ENCODE measurements around the gene PLN.

PLN gene

GRCh38 chr6:118602300-118602699, 54.2 kb downstream of the PLN start:
- no peak overlapping the region for H3K4me3 ChIP-seq (ENCODE audit: low read depth, low read length)
- no peak for TF ChIP-seq CTCF (IDR thresholded peaks at IDR 0.05; ENCODE audit: low read depth, low read length)
- DNase-seq (ENCODE audit: low read depth, low spot score): no peak
- in situ Hi-C loops (cut with HindIII; ENCODE audit: low sequenced_read_pairs): no loop called here

DNA sequence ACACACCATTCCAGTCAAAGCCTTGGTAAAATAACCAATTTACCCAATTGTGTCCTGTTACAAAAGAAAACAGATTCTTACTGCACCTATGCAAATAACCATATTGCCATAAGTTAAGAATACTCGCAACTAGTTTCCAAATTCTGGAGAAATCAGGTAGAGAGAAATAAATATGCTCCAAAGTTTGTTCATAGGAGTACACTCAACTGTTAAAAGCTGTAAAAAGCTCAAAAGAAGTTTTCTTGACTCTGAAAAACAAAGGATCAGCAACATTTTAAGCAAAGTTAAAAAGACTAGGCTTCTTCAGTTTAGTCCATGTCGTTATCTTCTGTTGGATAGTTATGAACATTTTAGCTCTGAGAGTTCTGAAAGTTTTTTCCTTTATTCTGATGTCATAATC, 55.3 kb downstream of the PLN start:
- in situ Hi-C loops (cut with HindIII; ENCODE audit: low sequenced_read_pairs): no loop called here
- no peak for DNase-seq (ENCODE audit: low read depth, low spot score)
- H3K4me3 ChIP-seq (ENCODE audit: low read depth, low read length): no peak overlapping the region
- no peak for TF ChIP-seq CTCF (IDR thresholded peaks at IDR 0.05; ENCODE audit: low read depth, low read length)

DNA sequence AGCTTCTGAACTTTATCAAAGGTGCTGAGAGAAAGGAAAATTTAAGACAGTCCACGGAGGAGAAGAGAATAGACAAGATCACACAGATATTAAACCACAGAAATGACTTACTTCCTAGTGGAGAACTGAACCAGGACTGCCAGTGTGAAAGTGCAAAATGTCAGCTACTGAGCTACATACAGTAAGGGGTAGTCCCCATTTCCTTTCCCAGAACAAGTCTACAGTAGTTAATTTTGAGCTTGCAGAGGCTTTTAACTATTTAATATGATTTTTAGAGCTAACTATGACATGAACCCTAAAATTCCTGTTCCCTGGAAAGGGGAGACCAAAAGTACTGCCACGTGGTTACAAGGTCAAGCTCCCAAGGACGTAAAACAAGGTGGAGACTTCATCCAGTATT, 58.2 kb downstream of the PLN start:
- in situ Hi-C loops (cut with HindIII; ENCODE audit: low sequenced_read_pairs): no loop called here
- no peak overlapping the region for H3K4me3 ChIP-seq (ENCODE audit: low read depth, low read length)
- TF ChIP-seq CTCF (IDR thresholded peaks at IDR 0.05; ENCODE audit: low read depth, low read length): no peak
- no peak for DNase-seq (ENCODE audit: low read depth, low spot score)

GRCh38 chr6:118606858-118607257, 58.8 kb downstream of the PLN start:
- H3K4me3 ChIP-seq (ENCODE audit: low read depth, low read length): no peak overlapping the region
- in situ Hi-C loops (cut with HindIII; ENCODE audit: low sequenced_read_pairs): no loop called here
- no peak for TF ChIP-seq CTCF (IDR thresholded peaks at IDR 0.05; ENCODE audit: low read depth, low read length)
- DNase-seq (ENCODE audit: low read depth, low spot score): no peak
